ENCODE results near the gene THAP7.

Gene THAP7

GRCh38 chr22:20960609-20961008, 41.3 kb downstream of the THAP7 start:
- DNase-seq: no peak

- DNase-seq: no peak
Observed at GRCh38 chr22:20959578-20960461, 42.1 kb downstream of the THAP7 start.

GRCh38 chr22:20957683-20958431, 44.1 kb downstream of the THAP7 start:
- DNase-seq: no peak

GRCh38 chr22:20957102-20957682, 44.7 kb downstream of the THAP7 start:
- no peak for DNase-seq

- DNase-seq: no peak
Observed at GRCh38 chr22:20956258-20957101, 45.4 kb downstream of the THAP7 start.

GRCh38 chr22:20955548-20955947, 46.4 kb downstream of the THAP7 start:
- no peak for DNase-seq

- DNase-seq: no peak
Observed at GRCh38 chr22:20953668-20954500, 48.0 kb downstream of the THAP7 start.

- no peak for DNase-seq
Observed at GRCh38 chr22:20953342-20953608, 48.6 kb downstream of the THAP7 start.

GRCh38 chr22:20952544-20953341, 49.2 kb downstream of the THAP7 start:
- DNase-seq: no peak

- DNase-seq: no peak
Observed at GRCh38 chr22:20951932-20952380, 50.0 kb downstream of the THAP7 start.

GRCh38 chr22:20951151-20951931, 50.6 kb downstream of the THAP7 start:
- no peak for DNase-seq

GRCh38 chr22:20949698-20950183, 52.2 kb downstream of the THAP7 start:
- DNase-seq: no peak

Data from NCI-H526 treated with DMSO at 0.1 percent for 48 hours (cell line).